Fibroblast of mammary gland (primary cell): ENCODE measurements around the gene DSTN.

Experiments
- DNase-seq: peaks from one replicate; pipeline ENCODE4 v3.0.0-alpha.2; 2010; ENCODE audit warnings: low read depth
- H3K4me3 ChIP-seq: 2 replicates; pipeline ENCODE4 v1.5.1; 2011; ENCODE audit warnings: low read depth, mild to moderate bottlenecking, low read length, moderate library complexity; ENCODE audit not compliant: control insufficient read depth
- TF ChIP-seq, protein P1 (sequence below): conservative IDR thresholded peaks from 2 replicates; pipeline ENCODE4 v1.5.1; 2011; ENCODE audit warnings: low read depth, low read length, inconsistent platforms; ENCODE audit not compliant: control insufficient read depth, insufficient read depth

The DSTN gene

DNA sequence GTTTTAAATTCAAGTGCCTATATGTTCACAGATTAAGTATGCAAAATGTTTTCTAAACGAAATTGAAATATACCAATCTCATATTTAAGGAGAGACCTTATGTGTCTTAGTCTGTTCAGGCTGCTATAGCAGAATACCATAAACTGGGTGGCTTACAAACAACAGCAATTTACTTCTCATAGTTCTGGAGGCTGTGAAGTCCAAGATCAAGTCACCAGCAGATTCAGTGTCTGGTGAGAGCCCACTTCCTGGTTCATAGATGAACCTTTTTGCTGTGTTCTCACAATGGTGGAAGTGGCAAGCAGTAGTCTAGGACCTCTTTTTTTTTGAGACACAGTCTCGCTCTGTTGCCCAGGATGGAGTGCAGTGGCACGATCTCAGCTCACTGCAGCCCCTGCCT lies 3.5 kb upstream of the DSTN start:
- no peak for DNase-seq
- TF ChIP-seq, protein P1, sequence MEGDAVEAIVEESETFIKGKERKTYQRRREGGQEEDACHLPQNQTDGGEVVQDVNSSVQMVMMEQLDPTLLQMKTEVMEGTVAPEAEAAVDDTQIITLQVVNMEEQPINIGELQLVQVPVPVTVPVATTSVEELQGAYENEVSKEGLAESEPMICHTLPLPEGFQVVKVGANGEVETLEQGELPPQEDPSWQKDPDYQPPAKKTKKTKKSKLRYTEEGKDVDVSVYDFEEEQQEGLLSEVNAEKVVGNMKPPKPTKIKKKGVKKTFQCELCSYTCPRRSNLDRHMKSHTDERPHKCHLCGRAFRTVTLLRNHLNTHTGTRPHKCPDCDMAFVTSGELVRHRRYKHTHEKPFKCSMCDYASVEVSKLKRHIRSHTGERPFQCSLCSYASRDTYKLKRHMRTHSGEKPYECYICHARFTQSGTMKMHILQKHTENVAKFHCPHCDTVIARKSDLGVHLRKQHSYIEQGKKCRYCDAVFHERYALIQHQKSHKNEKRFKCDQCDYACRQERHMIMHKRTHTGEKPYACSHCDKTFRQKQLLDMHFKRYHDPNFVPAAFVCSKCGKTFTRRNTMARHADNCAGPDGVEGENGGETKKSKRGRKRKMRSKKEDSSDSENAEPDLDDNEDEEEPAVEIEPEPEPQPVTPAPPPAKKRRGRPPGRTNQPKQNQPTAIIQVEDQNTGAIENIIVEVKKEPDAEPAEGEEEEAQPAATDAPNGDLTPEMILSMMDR = no peak
- H3K4me3 ChIP-seq = no peak overlapping the region

DNA sequence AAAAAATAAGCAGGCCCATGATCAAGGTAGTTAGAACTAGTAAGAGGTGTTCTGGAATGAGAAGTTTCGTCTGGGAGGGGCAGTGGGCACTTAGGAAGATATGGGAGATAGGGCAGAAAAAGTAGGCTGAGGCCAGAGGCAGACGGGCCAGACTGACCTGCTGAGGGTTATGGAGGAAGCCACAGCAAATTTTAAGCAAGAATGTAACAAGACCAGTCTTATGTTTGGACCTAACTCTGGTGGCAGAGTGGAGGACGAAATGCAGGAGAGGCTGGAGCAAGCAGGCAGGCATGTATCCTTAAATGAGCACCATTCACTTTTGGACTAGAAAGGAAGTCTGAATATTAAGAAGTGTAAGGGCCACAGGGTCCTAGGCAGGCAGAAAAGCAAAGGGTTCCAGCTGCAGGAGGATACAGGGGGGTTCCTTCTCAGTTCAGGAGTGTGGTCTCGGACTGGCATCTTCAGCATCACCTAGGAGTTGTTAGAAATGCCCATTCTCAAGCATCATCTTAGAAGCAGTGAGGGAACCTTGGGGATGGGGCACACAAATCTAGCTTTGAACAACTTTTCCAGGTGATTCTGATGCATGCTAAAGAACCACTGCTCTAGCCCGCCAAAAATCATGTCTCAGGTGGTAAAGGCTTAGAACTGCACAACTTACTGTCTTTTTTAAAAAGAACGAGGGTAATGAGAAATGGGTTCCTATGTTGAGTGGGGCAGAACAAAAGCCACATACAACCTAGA lies 1.7 kb upstream of the DSTN start:
- H3K4me3 ChIP-seq = peak overlapping the region; percentile 92
- TF ChIP-seq, protein P1 = no peak
- no peak for DNase-seq

DNA sequence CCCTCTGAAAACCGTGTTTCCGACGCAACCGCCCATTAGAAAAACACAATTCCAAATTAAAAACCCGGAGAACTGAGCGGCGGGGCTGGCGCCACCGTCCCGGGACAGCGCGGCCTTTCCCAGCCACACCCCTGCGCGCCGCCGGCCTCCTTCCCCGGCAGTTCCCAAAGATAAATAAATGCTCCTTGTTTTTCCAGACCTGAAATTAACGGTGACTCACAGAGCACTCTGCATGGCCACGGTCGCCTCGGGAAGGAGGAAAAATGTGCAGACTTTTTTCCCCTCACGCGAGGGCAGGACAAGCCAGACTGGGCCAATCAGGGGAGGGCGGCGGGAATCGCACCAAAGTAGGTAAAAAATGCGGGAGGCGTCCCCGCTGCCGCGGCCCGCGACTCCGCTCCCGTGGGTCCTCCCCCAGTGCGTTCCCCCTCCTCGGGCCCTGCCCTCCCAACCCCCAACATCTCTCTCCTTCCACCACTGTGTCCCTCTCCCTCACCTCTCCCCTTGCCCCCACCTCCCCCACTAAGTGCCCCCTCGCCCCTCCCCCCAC lies 828 bp upstream of the DSTN start:
- DNase-seq = peak; percentile 97

DNA sequence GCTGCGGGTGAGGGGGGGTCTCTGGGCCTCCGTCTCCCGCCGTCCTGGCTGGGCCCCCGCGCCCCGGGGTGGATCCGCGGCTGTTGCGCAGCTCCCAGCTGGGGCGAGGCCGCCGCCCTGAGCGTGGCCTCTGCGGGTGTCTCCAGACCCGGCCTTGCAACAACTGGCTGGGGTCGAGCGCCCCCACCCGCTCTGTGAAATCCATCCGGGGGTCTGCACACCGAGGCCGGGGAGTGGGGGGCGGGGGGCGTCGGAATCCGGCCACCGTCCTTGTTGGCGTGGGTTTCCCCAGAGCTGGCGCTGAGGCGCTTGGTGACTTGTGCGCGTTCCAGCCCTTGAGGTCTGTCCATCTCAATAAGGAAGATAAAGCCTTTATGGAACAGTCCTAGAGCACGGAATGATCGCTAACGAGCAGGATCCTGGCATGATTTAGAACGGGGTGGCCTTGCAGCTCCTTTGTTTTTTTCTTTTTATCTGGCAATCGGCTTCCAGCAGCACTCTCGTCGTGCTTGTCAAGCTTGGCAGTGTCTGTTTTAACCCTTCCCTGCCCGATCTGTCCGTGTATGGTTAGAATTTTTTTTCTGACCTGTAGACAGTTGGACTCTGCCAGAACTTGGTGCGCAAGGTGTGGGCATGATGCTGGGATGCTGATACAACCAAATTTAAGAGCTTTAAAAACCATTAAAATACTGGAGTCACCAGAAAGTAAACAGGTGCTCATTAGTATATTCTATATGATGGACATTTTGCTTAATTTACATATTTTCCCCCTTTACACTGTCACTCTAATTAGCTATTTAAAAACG lies 675 bp downstream of the DSTN start:
- DNase-seq = peak; percentile 41
- TF ChIP-seq, protein P1 = no peak

More for the DNA sequence above, 828 bp upstream of the DSTN start:
- peak overlapping the region; percentile 92 for H3K4me3 ChIP-seq
- TF ChIP-seq, protein P1 = no peak

DNA sequence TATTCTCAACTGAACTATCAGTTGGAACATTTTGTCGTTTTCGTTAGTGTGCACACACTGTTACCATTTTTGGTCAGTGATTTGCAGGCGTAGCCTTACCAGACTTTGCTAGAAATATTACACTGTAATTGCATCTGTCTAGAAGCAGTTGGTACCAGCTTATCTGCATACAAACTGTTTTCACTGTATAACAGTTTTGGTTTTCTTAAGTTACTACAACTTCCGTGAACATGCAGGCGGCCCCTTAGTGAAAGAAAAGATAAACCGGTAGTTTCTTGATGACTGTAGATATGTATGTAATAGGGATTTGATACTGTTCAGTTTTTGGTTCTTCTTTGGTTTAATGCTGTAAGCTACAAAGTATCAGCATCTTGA lies 1.3 kb downstream of the DSTN start:
- TF ChIP-seq, protein P1 = no peak
- no peak for DNase-seq
- peak overlapping the region; percentile 92 for H3K4me3 ChIP-seq

More for the DNA sequence above, 675 bp downstream of the DSTN start:
- H3K4me3 ChIP-seq = peak overlapping the region; percentile 92

DNA sequence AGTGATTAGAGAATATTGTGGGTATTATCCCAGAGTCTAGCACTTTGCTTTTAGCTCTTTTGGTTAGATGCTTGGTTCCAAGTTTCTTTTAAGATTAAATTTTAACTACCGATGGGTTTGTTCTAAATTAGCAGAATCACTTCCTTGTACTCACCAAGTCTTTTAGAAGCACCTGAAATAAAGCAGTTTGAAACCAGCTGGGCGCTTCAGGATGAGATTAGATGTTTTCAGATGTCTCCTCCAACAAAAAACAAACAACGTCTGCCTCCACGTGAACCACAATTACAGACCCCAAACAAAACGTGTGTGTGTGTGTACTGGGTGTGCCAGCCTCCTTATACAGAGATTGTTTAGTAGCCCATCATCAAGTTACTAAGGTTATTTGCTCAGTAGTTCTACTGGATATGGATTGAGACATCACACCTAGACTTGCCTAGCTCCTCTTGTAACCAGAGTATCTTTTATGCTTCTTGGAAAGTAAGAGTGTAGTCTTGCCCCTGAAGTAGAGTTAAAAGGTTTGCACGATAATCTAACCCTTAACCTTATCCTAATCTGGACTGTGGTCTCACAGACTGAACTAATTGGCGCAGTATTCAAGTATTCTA lies 2.3 kb downstream of the DSTN start:
- TF ChIP-seq, protein P1 = no peak
- DNase-seq = no peak
- peak overlapping the region; percentile 14 for H3K4me3 ChIP-seq
